Erythroblast (primary cell): ENCODE results near the gene VEGFA.

Experiments
- GATA1 ChIP-seq: IDR thresholded peaks from 2 replicates; pipeline ENCODE4 v1.6.1; 2011; ENCODE audit warnings: low read depth, mild to moderate bottlenecking, control low read depth, low read length, moderate library complexity
- POLR2A ChIP-seq: IDR thresholded peaks from 2 replicates; pipeline ENCODE4 v1.6.1; 2011; ENCODE audit warnings: mild to moderate bottlenecking, low read length

DNA sequence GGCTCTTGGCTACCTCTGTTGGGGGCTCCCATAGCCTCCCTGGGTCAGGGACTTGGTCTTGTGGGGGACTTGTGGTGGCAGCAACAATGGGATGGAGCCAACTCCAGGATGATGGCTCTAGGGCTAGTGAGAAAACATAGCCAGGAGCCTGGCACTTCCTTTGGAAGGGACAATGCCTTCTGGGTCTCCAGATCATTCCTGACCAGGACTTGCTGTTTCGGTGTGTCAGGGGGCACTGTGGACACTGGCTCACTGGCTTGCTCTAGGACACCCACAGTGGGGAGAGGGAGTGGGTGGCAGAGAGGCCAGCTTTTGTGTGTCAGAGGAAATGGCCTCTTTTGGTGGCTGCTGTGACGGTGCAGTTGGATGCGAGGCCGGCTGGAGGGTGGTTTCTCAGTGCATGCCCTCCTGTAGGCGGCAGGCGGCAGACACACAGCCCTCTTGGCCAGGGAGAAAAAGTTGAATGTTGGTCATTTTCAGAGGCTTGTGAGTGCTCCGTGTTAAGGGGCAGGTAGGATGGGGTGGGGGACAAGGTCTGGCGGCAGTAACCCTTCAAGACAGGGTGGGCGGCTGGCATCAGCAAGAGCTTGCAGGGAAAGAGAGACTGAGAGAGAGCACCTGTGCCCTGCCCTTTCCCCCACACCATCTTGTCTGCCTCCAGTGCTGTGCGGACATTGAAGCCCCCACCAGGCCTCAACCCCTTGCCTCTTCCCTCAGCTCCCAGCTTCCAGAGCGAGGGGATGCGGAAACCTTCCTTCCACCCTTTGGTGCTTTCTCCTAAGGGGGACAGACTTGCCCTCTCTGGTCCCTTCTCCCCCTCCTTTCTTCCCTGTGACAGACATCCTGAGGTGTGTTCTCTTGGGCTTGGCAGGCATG, 9.2 kb downstream of the VEGFA start:
- peak; percentile 25 for TF ChIP-seq POLR2A
- TF ChIP-seq GATA1: no peak
